GM12892 (cell line): ENCODE results near the gene METAP1.

ENCODE experiments used
- POLR2A ChIP-seq: IDR thresholded peaks from 2 replicates; pipeline ENCODE4 v1.6.1; 2011; ENCODE audit warnings: low read depth, low read length, control low read depth
- POLR2AphosphoS5 ChIP-seq: IDR thresholded peaks from 2 replicates; pipeline ENCODE4 v1.6.1; 2011; ENCODE audit warnings: low read depth, low read length, control low read depth

- no peak for TF ChIP-seq POLR2A
- no peak for TF ChIP-seq POLR2AphosphoS5
Observed at GRCh38 chr4:99078336-99078735, 82.8 kb downstream of the METAP1 start.
